Loucy (cell line): ENCODE measurements around the gene LUZP4.

ENCODE experiments used
- CTCF ChIP-seq: fragments of 200-600 bp; sonication (generic); conservative IDR thresholded peaks from 2 replicates; pipeline ENCODE4 v1.5.1; 2014; ENCODE audit warnings: mild to moderate bottlenecking, antibody characterized with exemption, low read length
- EZH2phosphoT487 ChIP-seq: fragments of 200-600 bp; IDR thresholded peaks from 2 replicates; pipeline ENCODE4 v1.6.1; 2018; ENCODE audit warnings: antibody characterized with exemption, mild to moderate bottlenecking, moderate library complexity, borderline replicate concordance

DNA sequence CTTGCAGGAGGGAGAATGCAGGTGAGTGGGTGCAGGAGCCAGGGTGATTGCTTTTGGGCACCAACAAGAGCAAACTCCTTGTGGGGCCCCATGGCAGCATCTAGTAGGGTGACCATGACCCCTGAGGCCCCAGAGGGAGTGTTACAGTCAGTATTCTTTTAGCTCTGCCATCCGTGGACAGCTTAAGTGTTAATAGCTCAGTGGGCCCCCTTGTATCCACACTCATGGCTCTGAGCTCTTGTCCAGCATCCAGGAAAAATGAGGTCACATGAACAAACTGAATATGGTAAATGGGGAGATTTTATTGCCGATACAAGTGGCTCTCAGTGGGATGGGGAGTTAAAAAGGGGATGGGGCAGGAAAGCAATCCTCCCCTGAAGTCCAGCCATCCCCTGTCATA, 28.4 kb upstream of the LUZP4 start:
- no peak for TF ChIP-seq CTCF
- no peak for TF ChIP-seq EZH2phosphoT487
